Measurements from ENCODE around the gene INAVA. TPM values are rescaled to one million over a fixed set of nuclear protein-coding genes. Genes with fewer than 3 reads are reported as not detected.

INAVA gene
- total and polyA plus RNA-seq, 2 donors (not counting 1 experiment from before 2014, with no cell fraction given) = 0.06 to 0.34 TPM

DNA sequence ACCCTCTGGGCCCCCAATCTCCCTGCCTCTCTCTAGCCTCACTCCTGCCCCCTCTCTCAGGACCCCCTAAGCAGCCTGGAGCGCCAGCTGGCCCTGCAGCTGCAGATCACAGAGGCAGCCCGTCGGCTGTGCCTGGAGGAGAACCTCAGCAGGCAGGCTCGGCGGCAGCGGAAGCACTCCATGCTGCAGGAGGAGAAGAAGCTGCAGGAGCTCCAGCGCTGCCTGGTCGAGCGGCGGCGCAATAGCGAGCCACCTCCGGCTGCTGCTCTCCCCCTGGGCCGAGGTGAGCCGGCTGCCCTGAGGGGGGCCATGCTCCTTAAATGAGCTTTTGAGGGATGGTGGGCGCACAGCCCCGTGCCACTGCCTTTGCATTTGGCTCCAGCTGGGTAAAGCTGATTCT lies 6.2 kb downstream of the INAVA start:
- no peak overlapping the region for H3K9ac ChIP-seq (ENCODE audit: low read length)

DNA sequence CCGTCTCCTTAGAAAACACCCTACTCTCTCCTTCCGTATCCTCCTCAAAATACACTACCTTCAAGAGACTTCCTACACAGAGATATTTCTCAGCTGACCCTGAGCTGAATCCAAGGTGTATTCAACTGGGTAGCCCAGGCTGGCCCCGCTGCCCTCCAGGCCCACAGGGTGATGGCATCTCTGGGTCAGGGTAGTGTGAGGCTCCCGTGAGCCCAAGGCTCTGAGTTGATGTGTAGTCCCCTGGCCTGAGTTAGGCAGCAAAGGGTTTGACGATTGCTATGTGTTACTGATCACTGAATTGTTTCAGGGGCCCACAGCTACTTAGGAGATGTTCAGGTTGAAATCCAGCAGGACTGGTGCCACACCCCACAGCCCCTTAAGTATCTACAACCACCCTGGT lies 6.7 kb downstream of the INAVA start:
- peaks cover 0 to 10% of the 10 kb centered on the region in 2 donors for H3K4me1 ChIP-seq (ENCODE audit: control insufficient read depth in 2 of 2, insufficient read depth in 2 of 2, low read length in 2 of 2)
- WGBS (ENCODE audit: insufficient coverage) = 98% methylated on average over 5 of the region's 5 CpGs
- H3K79me2 ChIP-seq (ENCODE audit: control insufficient read depth, insufficient read depth, low read length) = no peaks in the 10 kb centered on the region
- no peaks in the 10 kb centered on the region for H3K9me3 ChIP-seq (ENCODE audit: control extremely low read depth in 1 of 3, control insufficient read depth in 2 of 3, insufficient read depth in 1 of 3, low read length in 2 of 3)
- no peak overlapping the region for H3K27ac ChIP-seq (ENCODE audit: low read length in 2 of 2)
- no peak overlapping the region for H3K4me3 Mint-ChIP-seq
- H2AFZ ChIP-seq (ENCODE audit: insufficient read depth, low read depth, low read length, poor library complexity, severe bottlenecking) = no peak overlapping the region
- no peaks in the 10 kb centered on the region for H3K9me3 Mint-ChIP-seq (ENCODE audit: insufficient read depth)
- H3K9ac ChIP-seq (ENCODE audit: low read length) = no peak overlapping the region
- DNase-seq (no peak), ATAC-seq (ENCODE audit: low read depth) (no peak)
- no peak overlapping the region for H3K4me3 ChIP-seq (ENCODE audit: control extremely low read depth in 1 of 5, extremely low read depth in 1 of 5, insufficient read depth in 1 of 5, low read depth in 2 of 5, low read length in 4 of 5)
- no peaks in the 10 kb centered on the region for H3K27me3 ChIP-seq (replicated peaks in 1 of 4; ENCODE audit: control extremely low read depth in 1 of 4, control insufficient read depth in 3 of 4, insufficient read depth in 4 of 4, low read length in 3 of 4)
- no peak overlapping the region for H3K4me2 ChIP-seq (replicated peaks; ENCODE audit: low read depth, low read length, poor library complexity, severe bottlenecking)
- intact Hi-C loops (cut with micrococcal nuclease) = no loop called here
- TF ChIP-seq, protein P1, sequence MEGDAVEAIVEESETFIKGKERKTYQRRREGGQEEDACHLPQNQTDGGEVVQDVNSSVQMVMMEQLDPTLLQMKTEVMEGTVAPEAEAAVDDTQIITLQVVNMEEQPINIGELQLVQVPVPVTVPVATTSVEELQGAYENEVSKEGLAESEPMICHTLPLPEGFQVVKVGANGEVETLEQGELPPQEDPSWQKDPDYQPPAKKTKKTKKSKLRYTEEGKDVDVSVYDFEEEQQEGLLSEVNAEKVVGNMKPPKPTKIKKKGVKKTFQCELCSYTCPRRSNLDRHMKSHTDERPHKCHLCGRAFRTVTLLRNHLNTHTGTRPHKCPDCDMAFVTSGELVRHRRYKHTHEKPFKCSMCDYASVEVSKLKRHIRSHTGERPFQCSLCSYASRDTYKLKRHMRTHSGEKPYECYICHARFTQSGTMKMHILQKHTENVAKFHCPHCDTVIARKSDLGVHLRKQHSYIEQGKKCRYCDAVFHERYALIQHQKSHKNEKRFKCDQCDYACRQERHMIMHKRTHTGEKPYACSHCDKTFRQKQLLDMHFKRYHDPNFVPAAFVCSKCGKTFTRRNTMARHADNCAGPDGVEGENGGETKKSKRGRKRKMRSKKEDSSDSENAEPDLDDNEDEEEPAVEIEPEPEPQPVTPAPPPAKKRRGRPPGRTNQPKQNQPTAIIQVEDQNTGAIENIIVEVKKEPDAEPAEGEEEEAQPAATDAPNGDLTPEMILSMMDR (IDR thresholded peaks at IDR 0.05) = no peak
- H3K4me1 Mint-ChIP-seq = peaks cover 14% of the 10 kb centered on the region
- H4K20me1 ChIP-seq (ENCODE audit: control insufficient read depth, insufficient read depth, low read length, poor library complexity, severe bottlenecking) = no peaks in the 10 kb centered on the region
- H3K27me3 Mint-ChIP-seq = no peaks in the 10 kb centered on the region
- ChIA-PET POLR2A (no interaction called here), CTCF (no interaction called here)
- no peak overlapping the region for H3K27ac Mint-ChIP-seq
- H3K36me3 ChIP-seq (replicated peaks in 1 of 2; ENCODE audit: control extremely low read depth in 1 of 2, control insufficient read depth in 1 of 2, extremely low read depth in 1 of 2, insufficient read depth in 2 of 2, low read length in 1 of 2) = no peaks in the 10 kb centered on the region

More for the DNA sequence above, 6.2 kb downstream of the INAVA start:
- Histone ChIP-seq H3K9me3 (ENCODE audit: control extremely low read depth in 1 of 3, control insufficient read depth in 2 of 3, insufficient read depth in 1 of 3, low read length in 2 of 3) (no peaks in the 10 kb centered on the region), H2AFZ (ENCODE audit: insufficient read depth, low read depth, low read length, poor library complexity, severe bottlenecking) (no peak overlapping the region), H3K27ac (ENCODE audit: low read length in 2 of 2) (no peak overlapping the region), H3K4me3 (ENCODE audit: control extremely low read depth in 1 of 5, extremely low read depth in 1 of 5, insufficient read depth in 1 of 5, low read depth in 2 of 5, low read length in 4 of 5) (no peak overlapping the region), H3K4me2 (replicated peaks; ENCODE audit: low read depth, low read length, poor library complexity, severe bottlenecking) (no peak overlapping the region), H3K36me3 (replicated peaks in 1 of 2; ENCODE audit: control extremely low read depth in 1 of 2, control insufficient read depth in 1 of 2, extremely low read depth in 1 of 2, insufficient read depth in 2 of 2, low read length in 1 of 2) (no peaks in the 10 kb centered on the region), H4K20me1 (ENCODE audit: control insufficient read depth, insufficient read depth, low read length, poor library complexity, severe bottlenecking) (no peaks in the 10 kb centered on the region), H3K27me3 (replicated peaks in 1 of 4; ENCODE audit: control extremely low read depth in 1 of 4, control insufficient read depth in 3 of 4, insufficient read depth in 4 of 4, low read length in 3 of 4) (no peaks in the 10 kb centered on the region), H3K79me2 (ENCODE audit: control insufficient read depth, insufficient read depth, low read length) (no peaks in the 10 kb centered on the region), H3K4me1 (ENCODE audit: control insufficient read depth in 2 of 2, insufficient read depth in 2 of 2, low read length in 2 of 2) (peaks cover under 1 to 12% of the 10 kb centered on the region in 2 donors)
- no peak overlapping the region for H3K4me3 Mint-ChIP-seq
- DNase-seq = no peak
- intact Hi-C loops (cut with micrococcal nuclease) = no loop called here
- H3K4me1 Mint-ChIP-seq = peaks cover 17% of the 10 kb centered on the region
- POLR2A ChIA-PET = no interaction called here
- ATAC-seq (ENCODE audit: low read depth) = no peak
- no peaks in the 10 kb centered on the region for H3K9me3 Mint-ChIP-seq (ENCODE audit: insufficient read depth)
- 93% methylated on average over 16 of the region's 17 CpGs for WGBS (ENCODE audit: insufficient coverage)
- no peaks in the 10 kb centered on the region for H3K27me3 Mint-ChIP-seq
- CTCF ChIA-PET = no interaction called here
- H3K27ac Mint-ChIP-seq = no peak overlapping the region
- TF ChIP-seq EZH2 (IDR thresholded peaks at IDR 0.05; ENCODE audit: borderline replicate concordance, insufficient read depth, low read depth, low read length, poor library complexity, severe bottlenecking) = no peak
- TF ChIP-seq, protein P1 (IDR thresholded peaks at IDR 0.05) = no peak
